ENCODE measurements around the gene CCDC188. TPM values are rescaled to one million over a fixed set of nuclear protein-coding genes. Genes with fewer than 3 reads are reported as not detected.

The CCDC188 gene
- total and polyA plus RNA-seq, 5 donors, result 0.22 to 0.83 (median 0.48) TPM

- no peaks in the 10 kb centered on the region for H3K27me3 ChIP-seq (ENCODE audit: control insufficient read depth, insufficient read depth)
- intact Hi-C loops (cut with DNase I), result loop anchor here in 3 of 4 donors (2.0 to 5.0 kb wide), 5 partner anchors 111 to 131 kb away; partner anchors contain the start of gene RTN4R (in 1 of the 3)
- no peaks in the 10 kb centered on the region for H3K4me1 ChIP-seq (ENCODE audit: control insufficient read depth, insufficient read depth, low read length)
- no peaks in the 10 kb centered on the region for H3K9me3 ChIP-seq (ENCODE audit: control insufficient read depth, low read length)
- H3K4me3 ChIP-seq (ENCODE audit: low read length), result no peak overlapping the region
- DNase-seq, result no peak
- WGBS, result 60% methylated on average over 7 of the region's 7 CpGs
- no peak overlapping the region for H3K27ac ChIP-seq (ENCODE audit: low read length)
- no peak for ATAC-seq
Observed at GRCh38 chr22:20156042-20156389, 5.2 kb upstream of the CCDC188 start.

GRCh38 chr22:20155330-20156041 lies 4.6 kb upstream of the CCDC188 start:
- ATAC-seq (peak; percentile 58 to 72), DNase-seq (peak; percentile 74 to 88 (median 83))
- WGBS, result 52% methylated on average over 30 of the region's 30 CpGs
- Histone ChIP-seq H3K4me3 (ENCODE audit: low read length) (no peak overlapping the region), H3K27me3 (ENCODE audit: control insufficient read depth, insufficient read depth) (no peaks in the 10 kb centered on the region), H3K9me3 (ENCODE audit: control insufficient read depth, low read length) (no peaks in the 10 kb centered on the region), H3K4me1 (ENCODE audit: control insufficient read depth, insufficient read depth, low read length) (no peaks in the 10 kb centered on the region), H3K27ac (ENCODE audit: low read length) (no peak overlapping the region)
- intact Hi-C loops (cut with DNase I), result loop anchor here in 3 of 4 donors (2.0 to 5.0 kb wide), 5 partner anchors 112 to 132 kb away; partner anchors contain the start of gene RTN4R (in 1 of the 3)

- H3K4me3 ChIP-seq (ENCODE audit: low read length), result no peak overlapping the region
Observed at GRCh38 chr22:20154602-20155187, 3.8 kb upstream of the CCDC188 start.

GRCh38 chr22:20153945-20154344 lies 3.1 kb upstream of the CCDC188 start:
- 57% methylated on average over 16 of the region's 16 CpGs for WGBS
- DNase-seq (no peak), ATAC-seq (no peak)
- no peaks in the 10 kb centered on the region for H3K27me3 ChIP-seq (ENCODE audit: control insufficient read depth, insufficient read depth)
- no peak overlapping the region for H3K4me3 ChIP-seq (ENCODE audit: low read length)
- intact Hi-C loops (cut with DNase I), result no loop called here
- H3K4me1 ChIP-seq (ENCODE audit: control insufficient read depth, insufficient read depth, low read length), result no peaks in the 10 kb centered on the region
- H3K9me3 ChIP-seq (ENCODE audit: control insufficient read depth, low read length), result no peaks in the 10 kb centered on the region
- H3K27ac ChIP-seq (ENCODE audit: low read length), result no peak overlapping the region

More at GRCh38 chr22:20154602-20155187, 3.8 kb upstream of the CCDC188 start:
- no peak overlapping the region for H3K27ac ChIP-seq (ENCODE audit: low read length)
- no peaks in the 10 kb centered on the region for H3K27me3 ChIP-seq (ENCODE audit: control insufficient read depth, insufficient read depth)
- no peaks in the 10 kb centered on the region for H3K4me1 ChIP-seq (ENCODE audit: control insufficient read depth, insufficient read depth, low read length)
- intact Hi-C loops (cut with DNase I), result loop anchor here in 3 of 4 donors (5.0 kb wide), 4 partner anchors 113 to 133 kb away; partner anchors contain the start of gene RTN4R (in 1 of the 3)
- WGBS, result 53% methylated on average over 14 of the region's 14 CpGs
- DNase-seq (no peak), ATAC-seq (peak in 1 of 2 donors; percentile 5)
- H3K9me3 ChIP-seq (ENCODE audit: control insufficient read depth, low read length), result no peaks in the 10 kb centered on the region

- DNase-seq, result no peak
- Histone ChIP-seq H3K4me1 (ENCODE audit: control insufficient read depth, insufficient read depth, low read length) (no peaks in the 10 kb centered on the region), H3K27me3 (ENCODE audit: control insufficient read depth, insufficient read depth) (no peaks in the 10 kb centered on the region), H3K27ac (ENCODE audit: low read length) (no peak overlapping the region), H3K4me3 (ENCODE audit: low read length) (no peak overlapping the region), H3K9me3 (ENCODE audit: control insufficient read depth, low read length) (no peaks in the 10 kb centered on the region)
- intact Hi-C loops (cut with DNase I), result no loop called here
- WGBS, result 78% methylated on average over 14 of the region's 14 CpGs
- ATAC-seq, result no peak
Observed at GRCh38 chr22:20152464-20152890, 1.6 kb upstream of the CCDC188 start.

- intact Hi-C loops (cut with DNase I), result no loop called here
- no peaks in the 10 kb centered on the region for H3K4me1 ChIP-seq (ENCODE audit: control insufficient read depth, insufficient read depth, low read length)
- 84% methylated on average over 4 of the region's 4 CpGs for WGBS
- H3K9me3 ChIP-seq (ENCODE audit: control insufficient read depth, low read length), result no peaks in the 10 kb centered on the region
- no peak overlapping the region for H3K27ac ChIP-seq (ENCODE audit: low read length)
- no peaks in the 10 kb centered on the region for H3K27me3 ChIP-seq (ENCODE audit: control insufficient read depth, insufficient read depth)
- DNase-seq (no peak), ATAC-seq (no peak)
- no peak overlapping the region for H3K4me3 ChIP-seq (ENCODE audit: low read length)
Observed at GRCh38 chr22:20151276-20151588, 377 bp upstream of the CCDC188 start.

- Histone ChIP-seq H3K4me3 (ENCODE audit: low read length) (no peak overlapping the region), H3K27ac (ENCODE audit: low read length) (no peak overlapping the region), H3K27me3 (ENCODE audit: control insufficient read depth, insufficient read depth) (no peaks in the 10 kb centered on the region), H3K4me1 (ENCODE audit: control insufficient read depth, insufficient read depth, low read length) (no peaks in the 10 kb centered on the region), H3K9me3 (ENCODE audit: control insufficient read depth, low read length) (no peaks in the 10 kb centered on the region)
- intact Hi-C loops (cut with DNase I), result no loop called here
- 72% methylated on average over 32 of the region's 32 CpGs for WGBS
- ATAC-seq (peak in 1 of 2 donors; percentile 7), DNase-seq (no peak)
Observed at GRCh38 chr22:20149257-20150250, 1.3 kb downstream of the CCDC188 start.

- ATAC-seq (no peak), DNase-seq (no peak)
- WGBS, result 82% methylated on average over 18 of the region's 18 CpGs
- intact Hi-C loops (cut with DNase I), result no loop called here
- no peaks in the 10 kb centered on the region for H3K4me1 ChIP-seq (ENCODE audit: control insufficient read depth, insufficient read depth, low read length)
- no peak overlapping the region for H3K4me3 ChIP-seq (ENCODE audit: low read length)
- no peaks in the 10 kb centered on the region for H3K9me3 ChIP-seq (ENCODE audit: control insufficient read depth, low read length)
- no peaks in the 10 kb centered on the region for H3K27me3 ChIP-seq (ENCODE audit: control insufficient read depth, insufficient read depth)
- no peak overlapping the region for H3K27ac ChIP-seq (ENCODE audit: low read length)
Observed at GRCh38 chr22:20148414-20148813, 2.4 kb downstream of the CCDC188 start.

GRCh38 chr22:20147237-20147988 lies 3.4 kb downstream of the CCDC188 start:
- Histone ChIP-seq H3K27ac (ENCODE audit: low read length) (no peak overlapping the region), H3K4me3 (ENCODE audit: low read length) (no peak overlapping the region), H3K4me1 (ENCODE audit: control insufficient read depth, insufficient read depth, low read length) (no peaks in the 10 kb centered on the region), H3K27me3 (ENCODE audit: control insufficient read depth, insufficient read depth) (no peaks in the 10 kb centered on the region), H3K9me3 (ENCODE audit: control insufficient read depth, low read length) (no peaks in the 10 kb centered on the region)
- intact Hi-C loops (cut with DNase I), result no loop called here
- ATAC-seq (no peak), DNase-seq (no peak)
- WGBS, result 75% methylated on average over 14 of the region's 14 CpGs

GRCh38 chr22:20146777-20147176 lies 4.1 kb downstream of the CCDC188 start:
- H3K4me3 ChIP-seq (ENCODE audit: low read length), result no peak overlapping the region
- intact Hi-C loops (cut with DNase I), result no loop called here
- no peaks in the 10 kb centered on the region for H3K27me3 ChIP-seq (ENCODE audit: control insufficient read depth, insufficient read depth)
- DNase-seq (no peak), ATAC-seq (no peak)
- H3K9me3 ChIP-seq (ENCODE audit: control insufficient read depth, low read length), result no peaks in the 10 kb centered on the region
- H3K4me1 ChIP-seq (ENCODE audit: control insufficient read depth, insufficient read depth, low read length), result no peaks in the 10 kb centered on the region
- no peak overlapping the region for H3K27ac ChIP-seq (ENCODE audit: low read length)
- WGBS, result 82% methylated on average over 22 of the region's 22 CpGs
